Activated CD8-positive, alpha-beta memory T cell treated with anti-CD3 and anti-CD28 coated beads for 1 hour (primary cell): ENCODE measurements around the gene MRPL21.

ENCODE experiments used
- DNase-seq, 2 donors: peaks; one replicate each; pipeline ENCODE4 v3.0.0-alpha.2; 2020; ENCODE audit warnings: low read depth in 1 of 2; ENCODE audit errors: extremely low read depth in 1 of 2

The MRPL21 gene

DNA sequence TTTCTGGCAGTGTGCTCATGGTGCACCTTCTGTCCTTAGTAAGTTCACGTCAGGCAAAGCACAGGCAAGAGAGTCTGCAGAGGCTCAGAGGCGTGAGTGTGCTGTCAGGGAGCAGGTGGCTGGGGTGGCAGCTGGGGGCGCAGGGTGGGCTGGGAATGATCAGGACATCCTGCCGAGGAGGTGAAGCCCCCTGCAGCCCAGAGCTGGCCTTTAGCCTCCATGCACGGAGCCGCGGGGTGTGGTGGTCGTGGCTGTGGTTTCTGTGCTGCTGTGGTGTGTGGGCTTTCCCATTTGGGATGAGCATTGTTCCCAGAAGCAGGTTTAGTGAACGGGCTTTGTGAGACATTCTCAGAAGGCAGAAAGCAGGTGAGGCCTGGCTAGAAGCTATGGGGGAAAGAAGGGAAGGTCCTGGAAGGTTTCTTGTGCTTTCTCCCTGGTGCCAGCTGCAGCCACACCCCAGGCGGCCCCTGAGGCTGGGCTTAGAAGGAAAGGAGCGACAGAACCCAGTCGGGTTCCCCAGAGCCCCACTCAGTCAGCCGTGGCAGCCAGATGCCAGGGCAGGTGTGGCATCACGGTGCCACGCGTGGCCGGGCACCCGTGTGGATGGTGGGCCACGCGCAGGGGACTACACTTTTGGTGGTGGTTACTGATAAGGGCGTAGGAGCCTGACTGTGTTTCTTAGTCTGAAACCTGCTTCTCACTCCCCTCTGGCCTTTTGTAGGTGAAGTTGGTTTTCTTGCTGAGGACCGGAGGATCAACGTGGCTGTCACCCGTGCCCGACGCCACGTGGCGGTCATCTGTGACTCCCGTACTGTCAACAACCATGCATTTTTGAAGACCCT, 32.1 kb upstream of the MRPL21 start:
- DNase-seq, result no peak

DNA sequence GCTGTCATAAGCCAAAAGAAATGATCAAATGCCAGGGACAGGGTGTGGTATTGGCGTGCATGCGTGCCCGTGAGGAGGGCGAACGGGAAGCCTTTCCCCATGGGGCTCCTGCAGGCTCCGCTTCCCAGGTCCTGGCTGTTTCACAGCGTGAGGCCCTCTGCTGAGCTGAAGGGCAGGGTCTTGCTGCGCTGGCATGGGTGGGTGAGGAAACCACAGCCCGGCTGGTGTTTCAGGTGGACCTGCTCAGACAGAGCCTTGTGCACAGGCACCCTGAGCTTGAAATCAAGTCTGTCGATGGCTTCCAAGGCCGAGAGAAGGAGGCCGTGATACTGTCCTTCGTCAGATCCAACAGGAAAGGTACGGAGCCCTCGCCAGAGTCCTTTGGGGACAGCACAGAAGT, 31.4 kb upstream of the MRPL21 start:
- DNase-seq, result no peak

DNA sequence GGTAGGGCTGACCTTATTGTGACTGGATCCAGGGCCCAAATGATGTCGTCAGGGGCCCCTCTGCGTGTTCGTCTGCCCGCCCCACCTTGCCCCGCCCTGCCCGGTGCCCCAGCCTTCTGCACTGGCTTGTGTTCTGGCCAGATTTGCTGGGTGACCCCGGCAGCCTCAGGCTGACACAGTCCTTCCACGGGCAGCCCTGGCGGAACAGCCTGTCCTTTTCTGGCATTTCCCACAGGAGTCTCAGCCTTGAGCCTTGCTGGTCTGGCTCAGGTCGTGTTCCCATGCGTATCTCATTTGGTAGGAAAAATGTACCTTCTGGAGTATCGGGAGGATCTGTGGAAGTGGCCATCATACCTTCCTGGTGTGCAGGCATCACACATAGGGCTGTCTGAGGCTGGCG, 31.0 kb upstream of the MRPL21 start:
- no peak for DNase-seq

DNA sequence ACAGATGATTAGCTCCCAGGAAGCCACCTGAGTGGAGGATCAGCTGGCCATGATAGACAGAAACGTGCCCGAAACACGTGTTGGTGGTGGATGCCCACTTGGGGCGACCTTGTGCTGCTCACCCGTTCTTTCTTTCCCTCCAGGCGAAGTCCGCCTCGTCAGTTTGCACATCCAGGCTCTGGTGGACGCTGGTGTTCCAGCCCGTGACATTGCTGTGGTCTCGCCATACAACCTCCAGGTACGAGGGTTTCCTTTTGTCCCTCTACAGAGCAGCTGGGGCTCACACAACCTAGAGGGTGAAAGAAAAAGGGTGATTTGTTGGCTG, 30.7 kb upstream of the MRPL21 start:
- no peak for DNase-seq

DNA sequence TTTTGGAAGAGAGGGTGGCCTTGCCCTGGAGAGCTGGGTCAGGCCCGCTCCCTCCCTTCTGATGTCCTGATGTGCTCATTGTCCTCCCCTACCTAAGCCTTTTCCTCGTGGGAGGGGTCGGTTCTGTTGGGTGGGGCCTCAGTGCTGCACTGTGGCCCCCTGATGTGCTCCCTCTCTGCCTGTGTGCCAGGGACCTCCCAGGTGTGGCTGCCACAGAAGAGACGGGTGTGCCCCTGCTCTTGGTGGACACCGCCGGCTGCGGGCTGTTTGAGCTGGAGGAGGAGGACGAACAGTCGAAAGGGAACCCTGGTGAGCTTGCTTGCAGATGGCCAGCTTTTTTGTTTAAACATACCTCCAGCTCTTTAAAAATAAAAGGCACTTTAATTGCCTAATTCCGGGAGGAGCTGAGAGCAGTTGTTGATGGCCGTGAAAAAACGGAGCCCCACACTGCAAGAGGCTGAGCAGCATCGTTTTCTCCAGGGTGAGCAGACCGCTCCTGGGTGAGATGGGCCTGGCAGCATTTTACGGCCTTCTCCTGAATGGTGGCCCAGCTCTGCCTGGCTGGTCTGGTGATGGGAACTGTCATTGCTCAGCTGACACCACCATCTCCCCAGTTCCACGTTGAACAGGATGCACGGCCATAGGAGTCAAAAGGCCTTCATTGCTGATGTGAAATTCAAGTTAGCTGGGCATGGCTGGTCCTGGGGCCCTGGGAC, 30.1 kb upstream of the MRPL21 start:
- no peak for DNase-seq

DNA sequence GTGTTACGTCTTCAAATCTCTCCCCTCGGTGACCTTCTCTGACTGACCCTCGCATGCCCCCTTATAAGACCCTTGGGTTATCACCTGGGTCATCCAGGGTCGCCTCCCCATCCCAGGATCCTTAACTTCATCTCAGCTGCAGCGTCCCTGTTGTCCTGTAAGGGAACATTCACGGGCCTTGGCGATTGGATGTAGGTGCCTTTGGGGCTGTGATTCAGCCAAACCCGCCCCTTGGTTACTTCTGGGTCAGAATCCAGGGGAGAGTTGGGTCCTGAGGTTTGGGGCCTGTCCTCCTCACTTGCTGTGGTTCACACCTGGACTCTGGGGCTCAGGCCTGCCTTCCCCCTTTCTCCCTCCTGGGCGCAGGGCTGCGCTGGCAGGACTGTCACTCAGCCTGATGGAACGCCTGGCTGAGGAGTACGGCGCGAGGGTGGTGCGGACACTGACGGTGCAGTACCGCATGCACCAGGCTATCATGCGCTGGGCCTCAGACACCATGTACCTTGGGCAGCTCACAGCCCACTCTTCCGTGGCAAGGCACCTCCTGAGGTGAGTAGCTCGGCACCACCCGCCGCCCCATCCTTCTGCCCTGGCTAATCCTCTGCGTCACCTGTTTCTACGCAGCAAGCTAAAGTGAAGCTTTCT, 29.4 kb upstream of the MRPL21 start:
- DNase-seq, result no peak

DNA sequence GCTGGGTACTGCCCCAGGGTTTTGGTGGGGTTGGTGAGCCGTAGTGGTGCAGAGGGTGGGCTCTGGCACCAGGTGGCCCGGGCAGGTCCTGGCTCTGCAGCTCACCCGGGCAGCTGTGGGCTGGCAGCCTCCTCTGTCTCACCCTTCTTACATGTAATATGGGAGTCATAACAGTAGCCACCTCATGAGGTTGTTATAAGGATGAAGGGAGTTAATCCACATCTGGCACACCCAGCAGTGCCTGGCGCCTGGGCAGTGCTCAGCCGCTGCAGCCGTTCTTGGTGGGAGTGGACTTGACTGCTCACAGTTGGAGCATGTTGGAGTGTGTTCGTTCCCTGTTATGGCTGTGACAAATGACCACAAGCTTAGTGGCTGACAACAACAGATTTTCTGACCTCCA, 28.7 kb upstream of the MRPL21 start:
- DNase-seq, result no peak

DNA sequence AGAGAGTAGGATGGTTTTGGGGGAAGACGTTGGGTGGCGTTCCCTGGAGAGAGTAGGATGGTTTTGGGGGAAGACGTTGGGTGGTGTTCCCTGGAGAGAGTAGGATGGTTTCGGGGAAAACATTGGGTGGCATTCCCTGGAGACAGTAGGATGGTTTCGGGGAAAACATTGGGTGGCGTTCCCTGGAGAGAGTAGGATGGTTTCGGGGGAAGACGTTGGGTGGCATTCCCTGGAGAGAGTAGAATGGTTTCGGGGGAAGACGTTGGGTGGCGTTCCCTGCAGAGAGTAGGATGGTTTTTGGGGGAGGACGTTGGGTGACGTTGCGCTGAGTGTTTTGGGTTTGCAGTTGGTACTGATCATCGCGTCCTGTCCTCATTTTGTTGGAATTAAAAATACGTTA, 28.3 kb upstream of the MRPL21 start:
- no peak for DNase-seq

DNA sequence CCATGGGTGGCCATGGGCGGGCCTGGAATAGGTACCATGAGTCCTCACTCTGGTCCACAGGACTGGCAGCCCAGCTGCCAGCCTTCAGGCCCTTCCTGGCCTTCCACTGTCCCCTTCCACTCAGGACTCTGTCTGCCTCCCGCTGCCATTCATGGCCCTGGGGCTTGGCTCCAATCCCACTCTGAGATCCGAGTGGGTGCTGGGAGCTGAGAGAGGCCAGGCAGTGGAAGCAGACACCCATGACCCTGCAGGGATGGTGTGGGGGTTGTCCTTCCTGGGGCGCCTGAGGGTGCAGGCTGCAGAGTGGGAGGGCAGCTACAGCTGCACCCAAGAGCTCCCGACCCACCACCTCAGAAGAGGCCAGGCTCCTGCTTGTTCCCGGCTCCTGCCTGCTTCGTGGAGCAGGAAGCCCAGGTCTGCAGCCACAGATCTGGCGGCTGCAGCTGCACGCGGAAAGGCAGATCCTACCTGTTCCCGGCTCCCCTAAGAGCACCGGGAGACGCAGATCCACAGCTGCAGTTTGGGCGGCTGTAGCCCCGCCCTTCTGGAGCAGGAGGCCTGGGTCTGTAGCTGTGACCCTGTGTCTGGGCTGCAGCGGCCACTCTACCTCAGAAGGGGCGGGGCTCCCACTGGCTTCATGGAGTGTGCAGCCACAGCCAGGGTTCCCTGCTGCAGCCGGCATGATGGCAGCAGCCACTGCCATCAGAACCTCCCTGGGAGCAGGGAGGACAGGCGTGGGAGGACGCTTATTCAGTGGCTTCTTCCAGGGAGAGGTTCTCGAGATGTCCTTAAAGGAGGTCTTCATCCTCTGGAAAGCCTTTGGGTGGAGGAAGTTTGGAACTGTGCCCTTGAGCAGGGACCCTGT, 27.6 kb upstream of the MRPL21 start:
- no peak for DNase-seq

DNA sequence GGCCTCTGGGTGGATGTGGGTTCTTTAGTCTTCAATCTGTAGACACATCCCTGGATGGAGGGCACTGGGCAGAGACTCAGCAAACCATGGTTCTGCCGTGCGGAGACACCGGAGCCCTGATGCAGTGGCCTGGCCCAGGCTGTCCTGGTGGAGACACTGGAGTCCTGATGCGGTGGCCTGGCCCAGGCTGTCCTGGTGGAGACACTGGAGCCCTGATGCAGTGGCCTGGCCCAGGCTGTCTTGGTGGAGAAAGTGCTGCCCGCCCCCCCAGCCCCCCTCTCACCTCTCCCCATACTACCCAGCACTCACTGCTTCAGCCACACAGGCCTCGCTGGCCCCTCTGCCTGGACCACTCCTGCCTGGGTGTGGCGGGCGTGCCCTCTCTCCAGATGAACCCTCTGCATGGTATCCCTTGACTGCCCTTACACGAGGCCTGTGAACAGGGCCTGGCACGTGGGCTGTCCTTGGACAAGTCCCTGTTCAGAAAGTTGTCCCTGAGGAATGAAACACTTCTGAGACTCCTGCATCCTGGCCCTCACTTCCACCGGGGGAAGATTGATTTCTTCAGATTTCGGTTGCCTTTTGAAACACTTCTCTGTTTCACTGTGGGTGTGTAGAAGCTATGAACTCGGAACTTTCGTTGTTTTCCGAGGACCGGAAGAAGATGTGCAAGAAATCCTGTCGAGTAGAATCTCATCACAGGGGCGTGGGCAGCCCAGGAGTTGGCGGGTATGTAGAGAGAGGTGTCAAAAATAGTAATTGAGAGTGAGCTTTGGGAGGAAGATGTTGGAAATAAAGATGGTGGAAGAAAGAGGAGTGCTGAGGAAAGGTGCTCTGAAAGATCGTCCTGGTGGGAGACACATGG, 26.3 kb upstream of the MRPL21 start:
- DNase-seq, result no peak

DNA sequence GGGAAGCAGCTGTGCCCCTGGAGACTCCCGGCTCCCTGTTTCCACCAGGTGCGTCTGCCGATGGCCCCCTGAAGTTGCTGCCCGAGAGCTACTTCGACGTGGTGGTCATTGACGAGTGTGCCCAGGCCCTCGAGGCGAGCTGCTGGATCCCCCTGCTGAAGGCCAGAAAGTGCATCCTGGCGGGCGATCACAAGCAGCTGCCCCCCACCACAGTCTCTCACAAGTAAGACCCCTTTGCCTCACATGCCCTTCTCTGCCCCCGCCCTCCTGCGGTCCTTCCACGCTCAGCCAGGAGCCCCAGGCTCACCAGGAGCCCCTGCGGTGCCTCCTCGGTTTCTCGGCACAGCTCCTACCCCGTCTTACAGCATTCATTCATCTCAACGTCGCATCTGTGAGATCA, 25.5 kb upstream of the MRPL21 start:
- DNase-seq, result no peak

DNA sequence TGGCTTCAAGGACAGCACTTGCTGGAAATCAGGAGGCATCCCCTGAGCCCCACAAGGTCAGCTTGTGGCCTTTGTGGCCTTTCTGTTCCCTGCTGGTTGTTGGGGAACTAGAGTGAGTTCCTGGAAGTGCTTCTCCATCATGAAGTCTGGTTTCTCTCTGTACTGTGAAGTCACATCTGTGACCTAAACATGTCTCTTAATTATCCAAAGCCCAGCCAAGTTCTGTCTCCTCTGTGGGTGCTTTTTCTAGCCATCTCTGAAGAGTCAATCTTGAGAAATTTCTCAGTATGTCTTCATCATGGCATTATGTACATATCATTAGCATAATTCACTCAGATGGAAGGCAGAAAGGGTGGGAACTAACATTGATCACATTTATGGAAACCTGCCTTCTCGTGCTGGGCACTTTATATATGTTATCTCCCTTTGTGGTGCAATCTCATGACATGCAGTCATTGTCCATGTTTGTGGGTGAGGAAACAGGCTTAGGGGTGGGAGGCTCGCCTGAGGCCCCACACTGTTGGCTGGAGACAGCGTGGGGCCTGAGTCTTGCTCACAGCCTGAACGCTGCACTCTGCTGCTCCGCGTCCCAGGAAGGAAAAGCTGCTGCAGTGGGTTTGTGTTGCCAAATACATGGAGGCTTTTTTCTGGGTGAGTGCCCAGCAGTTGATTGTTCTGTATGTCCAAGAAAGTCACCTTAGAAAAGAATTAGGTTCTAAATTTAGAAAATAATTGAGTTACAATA, 24.7 kb upstream of the MRPL21 start:
- no peak for DNase-seq

DNA sequence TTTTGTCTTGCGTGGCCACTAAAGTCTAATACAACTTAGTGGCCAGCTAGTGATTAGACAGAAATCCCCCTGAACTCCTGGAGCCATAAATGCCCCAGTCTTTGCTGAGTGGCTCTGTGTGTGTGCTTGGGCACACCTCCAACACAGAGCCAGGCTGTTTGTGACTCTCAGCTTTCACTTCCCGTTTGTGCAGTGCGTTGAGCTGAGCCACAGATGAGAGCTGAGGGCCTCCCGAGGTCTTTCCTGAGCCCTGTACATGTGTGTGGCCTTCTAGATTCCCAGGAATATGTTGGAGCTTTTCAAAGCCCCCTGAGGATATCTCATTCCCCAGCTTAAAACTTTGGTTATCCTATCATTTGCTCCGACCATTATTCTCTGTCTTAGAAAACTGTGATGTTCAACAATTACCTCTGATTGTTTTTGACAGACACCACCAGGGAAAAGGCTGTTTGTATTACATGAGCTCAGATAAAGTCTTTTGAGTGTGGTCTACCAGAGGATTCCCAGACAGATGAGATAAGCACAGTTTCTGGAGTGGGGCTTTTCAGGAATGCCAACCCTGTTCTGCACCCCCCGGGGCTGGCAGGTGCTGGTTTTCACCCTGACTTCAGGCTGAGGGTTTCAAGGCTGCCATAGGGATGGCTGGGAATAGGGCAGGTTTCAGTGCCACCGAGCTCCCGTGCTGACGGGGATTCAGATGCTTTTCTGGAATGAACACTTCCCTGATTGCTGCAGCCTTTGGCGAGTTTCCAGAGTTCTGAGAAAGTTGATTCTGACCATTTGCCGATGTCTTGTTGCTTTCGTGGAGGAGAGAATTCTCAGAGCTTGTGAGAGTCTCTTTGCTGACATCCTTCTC, 23.9 kb upstream of the MRPL21 start:
- DNase-seq, result no peak

DNA sequence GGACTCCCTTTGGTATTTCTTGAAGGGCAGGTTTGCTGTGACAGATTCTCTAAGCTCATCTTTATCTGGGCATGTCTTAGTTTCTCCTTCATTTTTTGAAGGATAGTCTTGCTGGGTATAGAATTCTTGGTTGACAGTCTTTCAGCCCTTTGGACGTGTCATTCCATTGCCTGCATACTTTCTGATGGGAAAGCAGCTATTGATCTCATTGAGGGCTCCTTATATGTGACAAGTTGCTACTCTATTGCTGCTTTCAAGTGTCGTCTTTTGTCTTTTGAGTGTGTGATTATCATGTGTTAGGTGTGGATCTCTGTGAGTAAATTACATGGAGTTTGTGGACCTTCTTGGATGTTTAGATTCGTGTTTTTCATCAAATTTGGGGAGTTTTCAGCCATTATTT, 22.0 kb upstream of the MRPL21 start:
- no peak for DNase-seq

DNA sequence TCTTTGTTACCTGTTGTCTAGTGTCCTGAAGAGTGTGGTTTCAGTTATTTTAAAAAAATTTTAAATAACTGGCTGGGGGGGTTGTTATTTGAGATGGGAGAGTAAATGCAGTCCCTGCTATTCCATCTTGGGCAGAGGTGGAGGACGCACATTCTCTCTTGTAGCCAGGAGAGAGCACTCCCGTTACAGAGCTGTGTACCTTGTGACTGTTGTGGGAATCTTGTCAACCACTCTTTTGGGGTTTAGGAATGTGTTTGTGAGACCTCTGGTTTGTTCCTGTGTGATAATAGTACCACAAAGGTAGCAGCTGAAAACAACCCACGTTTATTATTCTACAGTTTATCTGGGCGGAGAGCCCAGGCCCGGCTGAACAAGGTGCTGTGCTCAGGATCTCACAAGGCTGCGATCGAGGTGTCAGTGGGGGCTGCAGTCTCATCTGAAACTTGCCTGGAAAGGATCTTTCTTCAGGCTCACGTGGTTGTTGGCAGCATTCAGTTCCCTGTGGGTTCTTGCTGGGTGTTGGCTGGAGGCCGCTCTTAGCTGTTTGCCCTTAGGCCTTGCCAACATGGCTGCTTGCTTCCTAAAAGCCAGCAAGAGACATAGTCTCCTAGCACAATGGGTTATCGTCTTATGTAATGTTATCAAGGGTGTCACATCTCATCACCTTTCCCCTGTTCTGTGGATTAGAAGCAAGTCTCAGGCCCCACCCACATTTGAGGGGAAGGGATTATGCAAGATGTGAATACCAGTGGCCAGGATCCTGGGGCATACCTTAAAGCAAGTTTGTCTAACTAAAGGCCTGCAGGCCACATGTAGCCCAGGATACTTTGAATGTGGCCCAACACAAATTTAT, 20.7 kb upstream of the MRPL21 start:
- DNase-seq, result no peak

DNA sequence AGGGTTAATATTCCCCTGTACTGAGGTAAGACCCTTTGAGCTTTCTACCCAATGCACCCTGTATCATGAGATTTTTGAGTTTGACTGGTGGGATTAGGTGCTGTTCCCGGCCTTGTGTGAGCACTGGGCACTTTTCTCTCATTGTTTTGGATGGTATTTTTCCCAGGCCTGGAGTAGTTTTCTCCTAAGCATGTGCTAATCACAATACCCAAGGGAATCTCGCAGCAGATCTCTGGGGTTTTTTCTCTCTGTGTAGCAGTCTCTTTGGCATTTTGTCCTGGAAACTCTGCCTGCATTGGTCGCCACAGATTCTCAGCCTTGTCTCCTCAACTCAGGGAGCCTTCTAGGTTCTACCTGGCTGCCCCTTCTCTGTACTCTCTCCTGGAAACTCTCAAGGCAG, 20.0 kb upstream of the MRPL21 start:
- no peak for DNase-seq

DNA sequence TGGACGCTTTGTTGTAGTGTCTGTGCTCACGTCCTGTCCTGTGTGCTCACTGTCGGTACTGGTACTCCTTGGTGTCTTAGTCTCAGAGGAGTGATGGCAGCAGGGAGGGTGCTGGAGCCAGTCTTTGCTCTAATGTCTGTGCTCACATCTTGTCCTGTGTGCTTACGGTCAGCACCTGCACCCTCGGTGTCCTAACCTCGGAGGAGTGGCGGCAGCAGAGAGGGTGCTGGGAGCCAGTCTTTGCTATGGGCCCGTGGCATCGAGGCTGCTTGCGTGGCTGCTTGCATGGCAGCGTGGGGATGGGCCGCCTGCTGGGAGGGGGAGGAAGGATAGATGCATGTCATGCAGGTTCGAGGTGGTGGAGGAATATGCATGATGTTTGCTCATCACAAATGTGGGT, 12.8 kb upstream of the MRPL21 start:
- DNase-seq, result no peak

DNA sequence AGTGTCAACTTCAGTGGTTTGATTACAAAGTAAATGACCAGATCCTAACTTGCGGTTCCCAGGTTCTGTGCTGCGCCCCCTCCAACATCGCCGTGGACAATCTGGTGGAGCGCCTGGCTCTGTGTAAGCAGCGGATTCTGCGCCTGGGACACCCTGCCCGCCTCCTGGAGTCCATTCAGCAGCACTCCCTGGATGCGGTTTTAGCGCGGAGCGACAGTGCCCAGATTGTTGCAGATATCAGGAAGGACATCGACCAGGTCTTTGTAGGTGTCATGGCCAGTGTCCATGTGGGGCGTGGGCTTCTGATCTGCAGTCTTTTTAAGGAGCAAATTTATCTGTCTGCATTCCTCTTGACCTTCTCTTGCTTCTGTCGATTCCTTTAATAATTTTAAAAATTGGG, 11.1 kb upstream of the MRPL21 start:
- no peak for DNase-seq
